22Rv1 (cell line): ENCODE results near the gene TMEM43.

Source experiments
- H3K27ac ChIP-seq: fragments of 450-650 bp; 2 replicates; pipeline ENCODE4 v1.5.1; 2017
- CTCF ChIP-seq: fragments of 450-650 bp; IDR thresholded peaks from 2 replicates; pipeline ENCODE4 v1.5.1; 2017; ENCODE audit warnings: mild to moderate bottlenecking
- ZFX ChIP-seq: fragments of 450-650 bp; IDR thresholded peaks from 2 replicates; pipeline ENCODE4 v1.6.1; 2017; ENCODE audit warnings: antibody characterized with exemption, borderline replicate concordance

The TMEM43 gene

DNA sequence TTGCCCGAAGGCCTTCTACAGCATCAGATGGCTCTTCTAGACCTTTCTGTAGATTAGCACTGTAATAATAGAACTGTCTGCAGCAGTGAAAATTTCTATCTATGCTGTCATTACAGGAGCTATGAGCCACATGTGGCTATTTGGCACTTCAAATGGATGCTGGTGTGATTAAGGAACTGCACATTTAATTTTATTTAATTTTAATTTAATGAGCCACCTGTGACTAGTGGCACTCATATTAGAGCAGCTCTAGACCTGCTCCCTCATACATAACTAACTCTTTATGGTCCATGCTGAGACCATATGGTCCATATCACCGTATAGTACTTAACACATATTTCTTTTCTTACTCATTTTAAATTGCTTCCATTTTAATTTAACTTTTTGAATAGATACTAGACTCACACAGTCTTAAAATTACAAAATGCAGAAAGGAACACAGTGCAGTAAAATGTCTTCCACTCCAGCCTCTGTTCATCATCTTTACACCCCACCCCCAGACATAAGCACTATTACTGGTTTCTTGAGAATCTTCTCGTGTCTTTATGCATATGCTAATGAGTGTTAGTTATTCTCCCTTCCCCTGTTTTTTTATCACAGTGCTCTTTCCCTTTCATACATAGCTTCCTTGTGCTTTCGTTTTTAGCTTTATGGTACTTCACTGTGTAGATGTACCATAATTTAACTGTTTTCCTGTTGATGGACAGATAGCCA, 63.3 kb downstream of the TMEM43 start:
- TF ChIP-seq CTCF (no peak), ZFX (no peak)
- no peak overlapping the region for H3K27ac ChIP-seq
